Sigmoid colon (tissue), 4 donors: ENCODE results near the gene ASS1.

Source experiments
- CTCF ChIP-seq, 4 experiments: fragments of 450-650 bp in 3 of 4; fragments of 200-600 bp in 1 of 4; IDR thresholded peaks; one replicate each; pipeline ENCODE4 v1.5.1; 2016 to 2019; ENCODE audit warnings: antibody characterized with exemption in 4 of 4, mild to moderate bottlenecking in 3 of 4, moderate library complexity in 2 of 4
- EP300 ChIP-seq, 4 donors: sonication (generic); formaldehyde crosslinking; IDR thresholded peaks; one replicate each; pipeline ENCODE4 v1.6.1; 2017; ENCODE audit warnings: antibody characterized with exemption in 4 of 4
- POLR2AphosphoS5 ChIP-seq, 4 donors: sonication (generic); formaldehyde crosslinking; IDR thresholded peaks; one replicate each; pipeline ENCODE4 v1.6.1; 2017; ENCODE audit warnings: antibody characterized with exemption in 4 of 4

DNA sequence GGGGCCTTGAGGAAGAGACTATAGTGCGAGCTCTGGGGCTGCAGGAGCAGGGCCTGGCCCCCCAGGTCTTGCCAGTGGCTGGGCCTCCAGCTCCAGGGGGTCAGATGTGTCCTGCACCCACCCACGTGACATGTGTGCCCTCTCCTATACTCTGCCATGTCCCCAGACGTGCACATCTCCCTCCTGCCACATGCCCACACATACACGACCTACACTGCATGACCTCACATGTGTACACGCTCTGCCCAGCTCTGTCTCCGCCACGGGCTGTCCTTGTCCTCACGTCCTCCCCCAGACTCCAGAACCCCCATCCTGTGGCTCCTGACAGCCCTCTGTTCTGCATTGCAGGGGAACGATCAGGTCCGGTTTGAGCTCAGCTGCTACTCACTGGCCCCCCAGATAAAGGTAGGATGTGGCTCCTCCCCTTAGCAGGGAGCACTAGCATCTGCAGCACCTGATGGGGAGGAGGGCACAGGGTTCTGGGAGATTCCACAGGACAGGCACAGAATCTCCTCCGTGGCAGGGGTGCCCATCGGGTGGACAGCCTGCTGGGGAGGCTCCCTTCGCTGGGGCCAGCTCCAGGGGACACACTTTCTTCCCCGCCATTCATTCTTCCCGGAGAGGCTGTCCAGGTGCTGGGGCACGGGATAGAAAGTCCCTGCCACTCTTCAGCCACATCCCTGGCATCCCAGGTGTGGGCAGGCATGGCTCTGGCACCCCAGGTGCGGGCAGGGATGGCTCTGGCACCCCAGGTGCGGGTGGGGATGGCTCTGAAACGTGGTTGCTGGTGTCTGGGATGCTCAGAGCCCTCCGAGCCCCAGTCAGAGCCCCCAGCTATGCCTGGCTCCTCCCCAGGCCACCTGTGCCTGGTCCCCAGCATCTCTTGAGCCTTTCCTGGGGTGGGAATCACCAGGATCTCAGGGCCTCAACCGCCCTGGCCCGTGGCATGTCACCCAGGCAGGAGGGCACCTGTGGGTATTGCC lies 19.3 kb downstream of the ASS1 start:
- TF ChIP-seq POLR2AphosphoS5 (IDR thresholded peaks at IDR 0.05) (no peak), CTCF (IDR thresholded peaks at IDR 0.05) (no peak), EP300 (IDR thresholded peaks at IDR 0.05) (no peak)
